Measurements from ENCODE around the gene ITGB4. TPM values are rescaled to one million over a fixed set of nuclear protein-coding genes. Genes with fewer than 3 reads are reported as not detected.
"Not testable (repeated sequence)": the region's sequence is repeated elsewhere in the genome, so short reads cannot be mapped to it uniquely, and the experiment has no call there.

Gene ITGB4
- total RNA-seq, 1 donor from 2014 or later = not detected

- DNase-seq (ENCODE audit: low spot score) = no peak
- H3K79me2 ChIP-seq (ENCODE audit: low read depth) = peaks cover 31% of the 10 kb centered on the region
- peaks cover 64% of the 10 kb centered on the region for H3F3A ChIP-seq (ENCODE audit: low read depth)
- H3K9me3 ChIP-seq (ENCODE audit: low read depth) = no peaks in the 10 kb centered on the region
- H3K36me3 Mint-ChIP-seq = peaks cover 29% of the 10 kb centered on the region
- peaks cover 16% of the 10 kb centered on the region for H3K36me3 ChIP-seq
- H3K9me3 Mint-ChIP-seq = peaks cover 2% of the 10 kb centered on the region
- H3K4me1 Mint-ChIP-seq = peaks cover 32% of the 10 kb centered on the region
- no peak overlapping the region for H3K4me2 ChIP-seq
- H3K4me3 Mint-ChIP-seq = no peak overlapping the region
- no peak overlapping the region for H3K4me3 ChIP-seq
- no peak overlapping the region for H3K27ac Mint-ChIP-seq
- no peak overlapping the region for H3K9ac ChIP-seq
- H2AFZ ChIP-seq (replicated peaks) = no peak overlapping the region
- H3K27ac ChIP-seq = peak overlapping the region; percentile 61
- H3K27me3 Mint-ChIP-seq (ENCODE audit: insufficient read depth, low read depth) = peaks cover 10% of the 10 kb centered on the region
- no peaks in the 10 kb centered on the region for H3K27me3 ChIP-seq
- H4K20me1 ChIP-seq (ENCODE audit: low read depth) = peaks cover 48% of the 10 kb centered on the region
- peaks cover 16% of the 10 kb centered on the region for H3K4me1 ChIP-seq
- no peak for TF ChIP-seq CTCF (IDR thresholded peaks at IDR 0.05)
- no peak for TF ChIP-seq EZH2 (IDR thresholded peaks at IDR 0.05)
- TF ChIP-seq EZH2phosphoT487 (IDR thresholded peaks at IDR 0.05) = no peak
Observed at GRCh38 chr17:75774991-75775668, 53.9 kb downstream of the ITGB4 start.

- peaks cover 29% of the 10 kb centered on the region for H3K36me3 Mint-ChIP-seq
- Histone ChIP-seq H3K36me3 (peaks cover 16% of the 10 kb centered on the region), H3K9me3 (ENCODE audit: low read depth) (no peaks in the 10 kb centered on the region), H3F3A (ENCODE audit: low read depth) (peaks cover 68% of the 10 kb centered on the region), H3K4me3 (peak overlapping the region; percentile 99), H3K9ac (no peak overlapping the region), H2AFZ (replicated peaks) (no peak overlapping the region), H3K4me1 (peaks cover 17% of the 10 kb centered on the region), H3K4me2 (peak overlapping the region; percentile 100), H3K27ac (no peak overlapping the region), H3K79me2 (ENCODE audit: low read depth) (peaks cover 31% of the 10 kb centered on the region), H3K27me3 (no peaks in the 10 kb centered on the region), H4K20me1 (ENCODE audit: low read depth) (peaks cover 48% of the 10 kb centered on the region)
- H3K27me3 Mint-ChIP-seq (ENCODE audit: insufficient read depth, low read depth) = peaks cover 10% of the 10 kb centered on the region
- peak overlapping the region; percentile 100 for H3K4me3 Mint-ChIP-seq
- H3K9me3 Mint-ChIP-seq = peaks cover 2% of the 10 kb centered on the region
- DNase-seq (ENCODE audit: low spot score) = no peak
- peaks cover 29% of the 10 kb centered on the region for H3K4me1 Mint-ChIP-seq
- no peak overlapping the region for H3K27ac Mint-ChIP-seq
- TF ChIP-seq CTCF (IDR thresholded peaks at IDR 0.05) (no peak), EZH2 (IDR thresholded peaks at IDR 0.05) (no peak), EZH2phosphoT487 (IDR thresholded peaks at IDR 0.05) (no peak)
Observed at GRCh38 chr17:75776386-75777295, 55.4 kb downstream of the ITGB4 start.

GRCh38 chr17:75777296-75777922, 56.1 kb downstream of the ITGB4 start:
- Histone ChIP-seq H4K20me1 (ENCODE audit: low read depth) (peaks cover 48% of the 10 kb centered on the region), H3K27me3 (no peaks in the 10 kb centered on the region), H3K4me2 (peak overlapping the region; percentile 100), H3K9me3 (ENCODE audit: low read depth) (no peaks in the 10 kb centered on the region), H3F3A (ENCODE audit: low read depth) (peaks cover 64% of the 10 kb centered on the region), H3K9ac (no peak overlapping the region), H2AFZ (replicated peaks) (no peak overlapping the region), H3K36me3 (peaks cover 16% of the 10 kb centered on the region), H3K79me2 (ENCODE audit: low read depth) (peaks cover 31% of the 10 kb centered on the region), H3K4me1 (peaks cover 17% of the 10 kb centered on the region), H3K27ac (no peak overlapping the region), H3K4me3 (peak overlapping the region; percentile 99)
- H3K4me1 Mint-ChIP-seq = peaks cover 24% of the 10 kb centered on the region
- no peak overlapping the region for H3K27ac Mint-ChIP-seq
- peaks cover 7% of the 10 kb centered on the region for H3K27me3 Mint-ChIP-seq (ENCODE audit: insufficient read depth, low read depth)
- peaks cover 29% of the 10 kb centered on the region for H3K36me3 Mint-ChIP-seq
- no peak for DNase-seq (ENCODE audit: low spot score)
- peaks cover 2% of the 10 kb centered on the region for H3K9me3 Mint-ChIP-seq
- peak overlapping the region; percentile 100 for H3K4me3 Mint-ChIP-seq
- TF ChIP-seq EZH2phosphoT487 (IDR thresholded peaks at IDR 0.05) (no peak), CTCF (IDR thresholded peaks at IDR 0.05) (no peak), EZH2 (IDR thresholded peaks at IDR 0.05) (no peak)

GRCh38 chr17:75778066-75778860, 57.0 kb downstream of the ITGB4 start:
- H3K27ac ChIP-seq; H3K27me3 Mint-ChIP-seq (ENCODE audit: insufficient read depth, low read depth); H3K9me3 Mint-ChIP-seq; H3K27ac Mint-ChIP-seq; H3K9me3 ChIP-seq (ENCODE audit: low read depth); H2AFZ ChIP-seq (replicated peaks); DNase-seq (ENCODE audit: low spot score); H3K27me3 ChIP-seq: not testable (repeated sequence)
- Histone ChIP-seq H3K36me3 (peaks cover 16% of the 10 kb centered on the region), H4K20me1 (ENCODE audit: low read depth) (peaks cover 48% of the 10 kb centered on the region), H3F3A (ENCODE audit: low read depth) (peaks cover 67% of the 10 kb centered on the region), H3K4me3 (peak overlapping the region; percentile 99), H3K4me2 (peak overlapping the region; percentile 100), H3K4me1 (peaks cover 17% of the 10 kb centered on the region), H3K79me2 (ENCODE audit: low read depth) (peaks cover 31% of the 10 kb centered on the region), H3K9ac (peak overlapping the region; percentile 97)
- peaks cover 29% of the 10 kb centered on the region for H3K36me3 Mint-ChIP-seq
- H3K4me3 Mint-ChIP-seq = peak overlapping the region; percentile 100
- H3K4me1 Mint-ChIP-seq = peaks cover 29% of the 10 kb centered on the region

Data from neural progenitor cell (in vitro differentiated cells).